ENCODE results near the gene OR5V1. TPM values are rescaled to one million over a fixed set of nuclear protein-coding genes. Genes with fewer than 3 reads are reported as not detected.
"Not testable (repeated sequence)": the region's sequence is repeated elsewhere in the genome, so short reads cannot be mapped to it uniquely, and the experiment has no call there.

The OR5V1 gene
- total RNA-seq, 2 donors from 2014 or later = not detected

DNA sequence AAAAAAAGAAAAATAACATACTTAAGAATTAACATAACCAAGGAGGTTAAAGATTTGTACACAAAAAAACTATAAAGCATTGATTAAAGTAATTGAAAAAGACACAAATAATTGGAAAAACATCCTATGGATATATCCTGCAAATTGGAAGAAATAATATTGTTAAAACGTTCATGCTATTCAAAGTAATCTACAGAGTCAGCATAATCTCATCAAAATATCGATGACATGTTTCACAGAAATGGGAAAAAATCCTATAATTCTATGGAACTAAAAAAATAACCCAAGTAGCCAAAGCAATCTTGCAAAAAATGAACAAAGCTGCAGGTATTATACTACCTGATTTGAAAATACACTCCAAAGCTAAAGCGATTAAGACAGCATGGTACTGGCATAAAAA is 23.3 kb downstream of the OR5V1 start:
- DNase-seq = no peak
- TF ChIP-seq CTCF (IDR thresholded peaks at IDR 0.05) = no peak
- H3K9ac ChIP-seq (ENCODE audit: low read depth in 2 of 2, low read length in 2 of 2) = no peak overlapping the region
- no peaks in the 10 kb centered on the region for H3K9me3 ChIP-seq
- H3K27ac ChIP-seq = no peak overlapping the region
- no peaks in the 10 kb centered on the region for H3K4me1 ChIP-seq
- no peaks in the 10 kb centered on the region for H3K36me3 ChIP-seq
- H3K4me3 ChIP-seq = no peak overlapping the region
- no peaks in the 10 kb centered on the region for H3K27me3 ChIP-seq
- intact Hi-C loops (cut with DNase I) = no loop called here

DNA sequence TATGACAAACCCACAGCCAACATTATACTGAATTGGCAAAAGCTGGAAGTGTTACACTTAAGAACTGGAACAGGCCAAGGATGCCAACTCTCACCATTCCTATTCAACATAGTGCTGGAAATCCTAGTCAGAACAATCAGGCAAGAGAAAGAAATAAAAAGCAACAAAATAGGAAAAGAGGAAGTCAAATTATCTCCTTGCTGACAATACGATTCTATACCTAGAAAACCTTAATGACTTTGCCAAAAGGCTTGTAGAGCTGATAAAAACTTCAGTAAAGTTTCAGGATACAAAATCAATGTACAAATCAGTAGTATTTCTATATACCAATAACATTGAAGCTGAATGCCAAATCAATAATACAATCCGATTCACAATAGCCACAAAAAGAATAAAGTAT is 32.4 kb downstream of the OR5V1 start:
- no peak for TF ChIP-seq CTCF (IDR thresholded peaks at IDR 0.05)
- Histone ChIP-seq H3K9me3 (no peaks in the 10 kb centered on the region), H3K4me3 (no peak overlapping the region), H3K27ac (no peak overlapping the region), H3K9ac (ENCODE audit: low read depth in 2 of 2, low read length in 2 of 2) (no peak overlapping the region), H3K36me3 (no peaks in the 10 kb centered on the region), H3K27me3 (no peaks in the 10 kb centered on the region), H3K4me1 (no peaks in the 10 kb centered on the region)
- no peak for DNase-seq
- intact Hi-C loops (cut with DNase I) = no loop called here

GRCh38 chr6:29332676-29333075 is 36.0 kb downstream of the OR5V1 start:
- intact Hi-C loops (cut with DNase I) = no loop called here
- Histone ChIP-seq H3K27me3 (no peaks in the 10 kb centered on the region), H3K9me3 (no peaks in the 10 kb centered on the region), H3K9ac (ENCODE audit: low read depth in 2 of 2, low read length in 2 of 2) (no peak overlapping the region), H3K36me3 (no peaks in the 10 kb centered on the region), H3K27ac (no peak overlapping the region), H3K4me1 (no peaks in the 10 kb centered on the region), H3K4me3 (no peak overlapping the region)
- DNase-seq = no peak
- TF ChIP-seq CTCF (IDR thresholded peaks at IDR 0.05) = no peak

DNA sequence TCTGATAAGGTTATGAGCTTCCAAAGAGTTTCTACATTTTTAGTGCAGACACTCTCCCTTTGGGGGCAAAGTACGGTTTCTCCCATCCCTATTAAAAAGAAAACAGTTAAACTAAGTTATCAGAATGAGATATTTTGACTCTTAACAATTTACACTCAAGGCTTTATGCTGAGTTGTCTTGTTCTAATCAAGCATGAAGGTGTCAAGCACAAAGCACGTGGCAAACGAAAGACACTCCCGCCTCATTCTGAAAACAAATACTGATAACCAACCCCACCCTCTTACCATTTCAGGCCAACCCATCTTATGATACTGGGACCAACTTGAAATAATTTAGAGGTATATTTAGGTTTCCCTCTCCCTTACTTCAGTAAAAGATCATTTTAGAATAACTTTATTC is 42.9 kb downstream of the OR5V1 start:
- Histone ChIP-seq H3K9ac (ENCODE audit: low read depth in 2 of 2, low read length in 2 of 2) (no peak overlapping the region), H3K27me3 (no peaks in the 10 kb centered on the region), H3K36me3 (no peaks in the 10 kb centered on the region), H3K9me3 (no peaks in the 10 kb centered on the region), H3K4me3 (no peak overlapping the region), H3K4me1 (no peaks in the 10 kb centered on the region), H3K27ac (no peak overlapping the region)
- DNase-seq = no peak
- intact Hi-C loops (cut with DNase I) = no loop called here
- TF ChIP-seq CTCF (IDR thresholded peaks at IDR 0.05) = no peak

- H3K4me3 ChIP-seq; H3K27ac ChIP-seq; H3K36me3 ChIP-seq; H3K9me3 ChIP-seq; DNase-seq; H3K9ac ChIP-seq (ENCODE audit: low read depth in 2 of 2, low read length in 2 of 2); H3K4me1 ChIP-seq; intact Hi-C loops (cut with DNase I); H3K27me3 ChIP-seq: not testable (repeated sequence)
Observed at GRCh38 chr6:29323332-29323731, 45.3 kb downstream of the OR5V1 start.

DNA sequence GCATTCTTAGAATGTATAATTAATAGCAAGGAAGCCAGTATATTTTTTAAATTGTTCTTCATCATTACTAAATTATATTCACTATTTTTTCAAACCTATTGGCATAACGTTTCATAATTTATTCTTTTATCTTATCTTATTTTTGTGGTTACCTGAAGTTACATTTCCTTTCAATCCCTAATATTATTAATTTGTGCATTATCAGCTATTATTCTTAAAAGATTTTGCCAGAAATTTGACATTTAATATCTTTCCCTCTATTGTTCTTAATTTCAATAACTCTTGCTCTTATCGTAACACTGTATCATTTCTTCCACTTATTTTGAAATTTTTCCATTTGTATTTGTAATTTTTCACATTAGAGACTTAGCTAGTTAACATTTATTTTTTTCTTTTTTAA is 48.7 kb downstream of the OR5V1 start:
- Histone ChIP-seq H3K36me3 (no peaks in the 10 kb centered on the region), H3K27ac (no peak overlapping the region), H3K4me1 (no peaks in the 10 kb centered on the region), H3K27me3 (no peaks in the 10 kb centered on the region), H3K9ac (ENCODE audit: low read depth in 2 of 2, low read length in 2 of 2) (no peak overlapping the region), H3K4me3 (no peak overlapping the region), H3K9me3 (no peaks in the 10 kb centered on the region)
- no peak for TF ChIP-seq CTCF (IDR thresholded peaks at IDR 0.05)
- DNase-seq = no peak
- intact Hi-C loops (cut with DNase I) = no loop called here

Other genes with a start within 250 kb of the OR5V1 start
- gene OR2J2, start 198.0 kb downstream of the OR5V1 start, total RNA-seq = not detected
- gene OR14J1, start 67.2 kb downstream of the OR5V1 start, total RNA-seq = not detected
- not detected for gene OR12D3, start 6.4 kb upstream of the OR5V1 start, total RNA-seq
- not detected for gene OR12D2, start 26.8 kb upstream of the OR5V1 start, total RNA-seq
- not detected for gene OR12D1, start 46.1 kb upstream of the OR5V1 start, total RNA-seq
- not detected for gene OR10C1, start 70.4 kb upstream of the OR5V1 start, total RNA-seq
- not detected for gene OR11A1, start 88.2 kb upstream of the OR5V1 start, total RNA-seq
- not detected for gene OR2H1, start 88.3 kb upstream of the OR5V1 start, total RNA-seq
- gene MAS1L, start 119.1 kb upstream of the OR5V1 start, total RNA-seq = under 1 TPM in 1 of 2 donors, not detected in 1; 0.54 TPM
- gene UBD, start 190.9 kb upstream of the OR5V1 start, total RNA-seq = 10 to 100 TPM in 1 of 2 donors, under 1 TPM in 1; 0.86 to 10.3 TPM
- gene OR2H2, start 216.3 kb upstream of the OR5V1 start, total RNA-seq = not detected